ENCODE measurements around the gene TELO2. TPM values are rescaled to one million over a fixed set of nuclear protein-coding genes. Genes with fewer than 3 reads are reported as not detected.

The TELO2 gene
- total and polyA plus RNA-seq, 4 donors = 12.9 to 19.3 (median 16.2) TPM

GRCh38 chr16:1500465-1501150, 7.4 kb downstream of the TELO2 start:
- Histone ChIP-seq H3K27ac (ENCODE audit: low read depth in 1 of 2, low read length in 2 of 2) (no peak overlapping the region), H3K36me3 (ENCODE audit: control insufficient read depth in 4 of 4, insufficient read depth in 3 of 4, low read depth in 1 of 4, low read length in 3 of 4) (peaks cover 4 to 62% (median 30%) of the 10 kb centered on the region in 4 donors), H3K4me1 (ENCODE audit: control insufficient read depth in 4 of 4, insufficient read depth in 4 of 4, low read length in 3 of 4) (no peaks in the 10 kb centered on the region), H3K9me3 (ENCODE audit: control insufficient read depth in 4 of 4, low read length in 3 of 4) (no peaks in the 10 kb centered on the region), H3K9ac (ENCODE audit: low read depth in 1 of 2, low read length in 2 of 2) (no peak overlapping the region), H3K27me3 (ENCODE audit: control insufficient read depth in 4 of 4, insufficient read depth in 4 of 4, low read length in 3 of 4) (no peaks in the 10 kb centered on the region), H3K4me3 (ENCODE audit: low read depth in 1 of 3, low read length in 3 of 3) (no peak overlapping the region)
- TF ChIP-seq MAX (IDR thresholded peaks at IDR 0.05) (no peak), HNF4G (IDR thresholded peaks at IDR 0.05) (no peak), FOXA2 (IDR thresholded peaks at IDR 0.05) (no peak), HNF4A (conservative IDR thresholded peaks at IDR 0.05) (no peak), ATF3 (IDR thresholded peaks at IDR 0.05) (no peak), REST (IDR thresholded peaks at IDR 0.05) (no peak), RAD21 (IDR thresholded peaks at IDR 0.05) (no peak), GABPA (IDR thresholded peaks at IDR 0.05 in 1 of 2, conservative IDR thresholded peaks at IDR 0.05 in 1 of 2) (no peak), RXRA (IDR thresholded peaks at IDR 0.05) (no peak), JUND (IDR thresholded peaks at IDR 0.05) (no peak), SP1 (IDR thresholded peaks at IDR 0.05) (no peak), EGR1 (IDR thresholded peaks at IDR 0.05; ENCODE audit: low read depth in 2 of 2) (no peak), YY1 (IDR thresholded peaks at IDR 0.05) (no peak), NR2F2 (IDR thresholded peaks at IDR 0.05) (no peak), TAF1 (conservative IDR thresholded peaks at IDR 0.05) (no peak), ZBTB33 (IDR thresholded peaks at IDR 0.05) (no peak), CTCF (IDR thresholded peaks at IDR 0.05; ENCODE audit: low read depth, low read length, missing input control) (no peak)
- no peak for DNase-seq (ENCODE audit: low spot score)
- 97% methylated on average over 44 of the region's 44 CpGs for WGBS
